WERI-Rb-1 (cell line): ENCODE results near the gene ROBO1.

ENCODE experiments used
- DNase-seq: peaks from one replicate; pipeline ENCODE4 v3.0.0-alpha.2; 2020
- H3K27ac ChIP-seq: fragments of 250-450 bp; sonication (Bioruptor Pico); 2 replicates; pipeline ENCODE4 v1.5.1; 2020; ENCODE audit warnings: mild to moderate bottlenecking, moderate library complexity
- H3K27me3 ChIP-seq: fragments of 250-450 bp; sonication (Bioruptor Pico); 2 replicates; pipeline ENCODE4 v1.5.1; 2021; ENCODE audit warnings: mild to moderate bottlenecking, low read depth, moderate library complexity; ENCODE audit not compliant: insufficient read depth, severe bottlenecking
- H3K36me3 ChIP-seq: fragments of 250-450 bp; sonication (Bioruptor Pico); 2 replicates; pipeline ENCODE4 v1.5.1; 2020; ENCODE audit warnings: mild to moderate bottlenecking, moderate library complexity
- H3K4me3 ChIP-seq: 2 replicates; pipeline ENCODE4 v1.5.1; 2011; ENCODE audit warnings: low read depth, mild to moderate bottlenecking, control low read depth, low read length
- H3K9me3 ChIP-seq: fragments of 250-450 bp; sonication (Bioruptor Pico); 2 replicates; pipeline ENCODE4 v1.5.1; 2021; ENCODE audit warnings: mild to moderate bottlenecking, moderate library complexity; ENCODE audit not compliant: severe bottlenecking
- CTCF ChIP-seq: IDR thresholded peaks from 2 replicates; pipeline ENCODE4 v1.5.1; 2011; ENCODE audit warnings: low read depth, mild to moderate bottlenecking, control low read depth, inconsistent platforms, low read length

ROBO1 gene

GRCh38 chr3:78613421-78613879 lies 1154.3 kb downstream of the ROBO1 start:
- H3K9me3 ChIP-seq = no peaks in the 10 kb centered on the region
- H3K4me3 ChIP-seq = no peak overlapping the region
- no peaks in the 10 kb centered on the region for H3K27me3 ChIP-seq
- no peak for DNase-seq
- no peak overlapping the region for H3K27ac ChIP-seq
- TF ChIP-seq CTCF = no peak
- H3K36me3 ChIP-seq = peaks cover 34% of the 10 kb centered on the region

GRCh38 chr3:78611278-78611677 lies 1156.5 kb downstream of the ROBO1 start:
- H3K36me3 ChIP-seq = peaks cover 30% of the 10 kb centered on the region
- H3K4me3 ChIP-seq = no peak overlapping the region
- H3K27me3 ChIP-seq = no peaks in the 10 kb centered on the region
- H3K9me3 ChIP-seq = no peaks in the 10 kb centered on the region
- DNase-seq = no peak
- H3K27ac ChIP-seq = no peak overlapping the region
- no peak for TF ChIP-seq CTCF

- DNase-seq = no peak
- TF ChIP-seq CTCF = no peak
- Histone ChIP-seq H3K27ac (no peak overlapping the region), H3K9me3 (no peaks in the 10 kb centered on the region), H3K36me3 (peaks cover 37% of the 10 kb centered on the region), H3K27me3 (no peaks in the 10 kb centered on the region), H3K4me3 (no peak overlapping the region)
These were observed 1157.2 kb downstream of the ROBO1 start for GRCh38 chr3:78610462-78611125.

DNA sequence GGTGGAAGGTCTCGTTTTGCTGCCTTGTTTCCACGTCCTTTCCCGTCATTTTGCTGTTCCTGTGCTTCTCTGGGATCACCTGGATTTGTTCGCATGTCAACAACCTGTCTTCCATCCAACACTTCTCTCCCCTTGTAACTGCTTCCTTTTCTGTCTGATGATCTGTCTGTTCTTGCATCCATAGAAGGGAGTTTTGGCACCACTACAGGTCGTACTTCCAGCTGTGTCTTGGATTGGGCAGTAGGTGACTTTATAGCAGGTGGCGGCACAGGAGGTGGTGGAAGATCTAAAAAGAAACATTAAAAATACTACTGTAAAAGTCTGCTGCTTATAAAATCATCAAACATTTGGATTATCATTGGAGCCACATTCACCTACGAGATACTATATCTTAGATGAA lies 1161.0 kb downstream of the ROBO1 start:
- no peak overlapping the region for H3K4me3 ChIP-seq
- no peak overlapping the region for H3K27ac ChIP-seq
- H3K27me3 ChIP-seq = no peaks in the 10 kb centered on the region
- H3K9me3 ChIP-seq = no peaks in the 10 kb centered on the region
- TF ChIP-seq CTCF = no peak
- no peak for DNase-seq
- peaks cover 40% of the 10 kb centered on the region for H3K36me3 ChIP-seq

GRCh38 chr3:78605178-78605577 lies 1162.6 kb downstream of the ROBO1 start:
- no peaks in the 10 kb centered on the region for H3K27me3 ChIP-seq
- H3K36me3 ChIP-seq = peaks cover 31% of the 10 kb centered on the region
- H3K4me3 ChIP-seq = no peak overlapping the region
- no peak overlapping the region for H3K27ac ChIP-seq
- no peaks in the 10 kb centered on the region for H3K9me3 ChIP-seq
- TF ChIP-seq CTCF = no peak
- no peak for DNase-seq

DNA sequence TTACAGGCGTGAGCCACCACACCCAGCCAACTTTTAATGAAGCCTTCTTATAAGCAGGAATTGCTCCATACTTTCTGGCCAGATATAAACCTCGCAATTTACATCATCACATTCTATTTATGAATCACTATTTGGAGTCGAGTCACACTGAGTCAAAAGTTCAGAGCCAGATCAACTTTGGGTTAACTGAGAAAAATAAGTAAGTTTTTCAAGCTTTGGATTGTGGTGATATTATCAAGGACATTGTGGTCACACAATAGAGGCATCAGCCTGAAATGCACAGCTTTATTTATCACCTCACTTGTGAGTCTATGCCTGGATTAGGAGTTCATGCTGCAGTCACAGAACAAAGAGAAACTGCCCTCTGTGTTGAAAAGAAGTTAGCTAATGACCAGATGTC lies 1163.5 kb downstream of the ROBO1 start:
- Histone ChIP-seq H3K27me3 (no peaks in the 10 kb centered on the region), H3K4me3 (no peak overlapping the region), H3K27ac (no peak overlapping the region), H3K36me3 (peaks cover 38% of the 10 kb centered on the region), H3K9me3 (no peaks in the 10 kb centered on the region)
- no peak for DNase-seq
- TF ChIP-seq CTCF = no peak
